ENCODE measurements around the gene CCNO.

CCNO gene

GRCh38 chr5:55222985-55223811 is 10.2 kb downstream of the CCNO start:
- no peak for DNase-seq

GRCh38 chr5:55222092-55222984 is 11.1 kb downstream of the CCNO start:
- no peak for DNase-seq

- DNase-seq = peak in 1 of 14 donors; percentile 17
These were observed 12.8 kb downstream of the CCNO start for GRCh38 chr5:55220433-55221185.

- DNase-seq = no peak
These were observed 13.6 kb downstream of the CCNO start for GRCh38 chr5:55219770-55220169.

GRCh38 chr5:55218967-55219366 is 14.4 kb downstream of the CCNO start:
- DNase-seq = no peak

GRCh38 chr5:55211184-55211874 is 22.1 kb downstream of the CCNO start:
- no peak for DNase-seq

- no peak for DNase-seq
These were observed 28.4 kb downstream of the CCNO start for GRCh38 chr5:55205001-55205400.

GRCh38 chr5:55191165-55191564 is 42.2 kb downstream of the CCNO start:
- no peak for DNase-seq

GRCh38 chr5:55188656-55189540 is 44.5 kb downstream of the CCNO start:
- no peak for DNase-seq

- DNase-seq = no peak
These were observed 46.0 kb downstream of the CCNO start for GRCh38 chr5:55187370-55187769.

Data from C1 segment of cervical spinal cord (tissue), 14 donors.